Measurements from ENCODE around the gene TENM4. TPM values are rescaled to one million over a fixed set of nuclear protein-coding genes. Genes with fewer than 3 reads are reported as not detected.
"Not testable (repeated sequence)": the region's sequence is repeated elsewhere in the genome, so short reads cannot be mapped to it uniquely, and the experiment has no call there.

Gene TENM4
- total RNA-seq, 4 donors from 2014 or later, result 0.02 to 0.82 (median 0.23) TPM

- Histone ChIP-seq H3K27ac (no peak overlapping the region), H3K27me3 (no peaks in the 10 kb centered on the region), H3K4me3 (no peak overlapping the region), H3K9me3 (no peaks in the 10 kb centered on the region), H3K36me3 (no peaks in the 10 kb centered on the region), H3K4me1 (no peaks in the 10 kb centered on the region)
- no peak for TF ChIP-seq POLR2A (IDR thresholded peaks at IDR 0.05)
- TF ChIP-seq CTCF (IDR thresholded peaks at IDR 0.05 in 4 of 5, conservative IDR thresholded peaks at IDR 0.05 in 1 of 5), result no peak
- intact Hi-C loops (cut with DNase I; ENCODE audit: low total_unique reads), result no loop called here
- DNase-seq (no peak), ATAC-seq (no peak)
- in situ Hi-C loops (cut with MboI; ENCODE audit: low sequenced_read_pairs in 4 of 4), result no loop called here
Measured at GRCh38 chr11:78830277-78830819, 610.5 kb downstream of the TENM4 start.

- intact Hi-C loops (cut with DNase I; ENCODE audit: low total_unique reads) (no loop called here), in situ Hi-C loops (cut with MboI; ENCODE audit: low sequenced_read_pairs in 4 of 4) (no loop called here)
- H3K4me1 ChIP-seq, result no peaks in the 10 kb centered on the region
- H3K4me3 ChIP-seq, result no peak overlapping the region
- no peaks in the 10 kb centered on the region for H3K27me3 ChIP-seq
- TF ChIP-seq CTCF (IDR thresholded peaks at IDR 0.05 in 4 of 5, conservative IDR thresholded peaks at IDR 0.05 in 1 of 5) (no peak), POLR2A (IDR thresholded peaks at IDR 0.05) (no peak)
- ATAC-seq (no peak), DNase-seq (no peak)
- no peak overlapping the region for H3K27ac ChIP-seq
- H3K9me3 ChIP-seq, result no peaks in the 10 kb centered on the region
- no peaks in the 10 kb centered on the region for H3K36me3 ChIP-seq
Measured at GRCh38 chr11:78829146-78829545, 611.7 kb downstream of the TENM4 start.

DNA sequence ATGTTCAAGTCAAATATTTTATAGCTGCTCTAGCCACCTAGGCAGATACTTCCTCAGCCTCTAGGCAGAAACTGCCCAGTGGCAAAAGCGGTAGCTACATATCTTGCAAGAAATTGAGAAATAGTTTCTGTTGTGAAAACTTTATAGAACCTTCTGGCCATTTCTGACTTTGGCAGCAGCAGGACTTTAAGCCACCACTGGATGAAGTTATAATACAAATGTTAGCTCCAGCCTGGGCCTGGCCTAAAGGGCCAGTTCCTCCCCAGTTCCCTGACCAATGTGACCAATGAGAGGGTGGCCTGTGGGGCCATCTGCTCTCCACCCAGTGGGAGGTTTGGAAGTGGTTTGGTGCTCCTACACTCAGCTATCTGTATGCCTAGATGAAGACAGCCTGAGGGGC lies 612.2 kb downstream of the TENM4 start:
- no peak overlapping the region for H3K4me3 ChIP-seq
- no peaks in the 10 kb centered on the region for H3K27me3 ChIP-seq
- no peak overlapping the region for H3K27ac ChIP-seq
- no peak for TF ChIP-seq POLR2A (IDR thresholded peaks at IDR 0.05)
- no peaks in the 10 kb centered on the region for H3K4me1 ChIP-seq
- in situ Hi-C loops (cut with MboI; ENCODE audit: low sequenced_read_pairs in 4 of 4) (no loop called here), intact Hi-C loops (cut with DNase I; ENCODE audit: low total_unique reads) (no loop called here)
- no peaks in the 10 kb centered on the region for H3K9me3 ChIP-seq
- no peaks in the 10 kb centered on the region for H3K36me3 ChIP-seq
- DNase-seq (no peak), ATAC-seq (no peak)

DNA sequence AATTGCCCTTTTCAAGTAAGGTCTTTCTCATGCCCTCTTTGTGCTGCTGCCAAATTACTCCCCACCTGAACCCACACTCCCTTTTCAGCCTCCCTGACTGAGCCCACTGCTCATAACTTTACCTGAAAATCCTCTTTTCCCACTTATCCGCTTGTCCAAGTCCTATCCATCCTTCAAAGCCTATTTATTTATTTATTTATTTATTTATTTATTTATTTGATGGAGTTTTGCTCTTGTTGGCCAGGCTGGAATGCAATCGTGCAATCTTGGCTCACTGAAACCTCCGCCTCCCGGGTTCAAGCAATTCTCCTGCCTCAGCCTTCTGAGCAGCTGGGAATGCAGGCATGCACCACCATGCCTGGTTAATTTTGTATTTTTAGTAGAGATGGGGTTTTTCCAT lies 613.5 kb downstream of the TENM4 start:
- H3K27ac ChIP-seq; H3K27me3 ChIP-seq; ATAC-seq; H3K4me3 ChIP-seq; H3K4me1 ChIP-seq; intact Hi-C loops (cut with DNase I; ENCODE audit: low total_unique reads); in situ Hi-C loops (cut with MboI; ENCODE audit: low sequenced_read_pairs in 4 of 4); DNase-seq; H3K9me3 ChIP-seq; H3K36me3 ChIP-seq: not testable (repeated sequence)

GRCh38 chr11:78825591-78826020 lies 615.2 kb downstream of the TENM4 start:
- in situ Hi-C loops (cut with MboI; ENCODE audit: low sequenced_read_pairs in 4 of 4), result no loop called here
- H3K9me3 ChIP-seq, result no peaks in the 10 kb centered on the region
- DNase-seq, result no peak
- TF ChIP-seq POLR2A (IDR thresholded peaks at IDR 0.05) (no peak), CTCF (IDR thresholded peaks at IDR 0.05 in 4 of 5, conservative IDR thresholded peaks at IDR 0.05 in 1 of 5) (no peak)
- no peaks in the 10 kb centered on the region for H3K27me3 ChIP-seq
- intact Hi-C loops (cut with DNase I; ENCODE audit: low total_unique reads), result no loop called here
- no peak for ATAC-seq
- H3K36me3 ChIP-seq, result no peaks in the 10 kb centered on the region
- H3K27ac ChIP-seq, result no peak overlapping the region
- H3K4me3 ChIP-seq, result no peak overlapping the region
- H3K4me1 ChIP-seq, result no peaks in the 10 kb centered on the region

DNA sequence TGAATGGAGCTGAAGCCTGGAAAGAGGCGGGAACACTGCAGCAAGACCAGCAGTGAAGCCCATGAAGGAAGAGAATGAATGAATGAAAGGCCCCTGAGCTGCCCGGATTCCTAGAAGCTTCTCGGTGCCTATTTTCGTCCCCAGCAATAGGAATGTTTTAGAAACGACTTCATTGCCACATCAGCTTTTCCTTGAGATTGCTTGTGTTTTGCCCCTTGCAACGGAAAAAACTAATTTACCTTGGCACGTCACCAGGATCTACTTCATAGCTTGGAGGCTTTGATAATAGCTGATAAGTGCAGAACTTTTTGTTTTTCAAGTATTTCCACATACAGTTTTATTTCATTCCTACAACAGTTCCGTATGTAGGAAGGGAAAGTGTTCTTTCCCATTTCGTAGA lies 617.2 kb downstream of the TENM4 start:
- Histone ChIP-seq H3K4me3 (no peak overlapping the region), H3K27ac (no peak overlapping the region), H3K27me3 (no peaks in the 10 kb centered on the region), H3K36me3 (no peaks in the 10 kb centered on the region), H3K9me3 (no peaks in the 10 kb centered on the region), H3K4me1 (no peaks in the 10 kb centered on the region)
- TF ChIP-seq POLR2A (IDR thresholded peaks at IDR 0.05) (no peak), CTCF (IDR thresholded peaks at IDR 0.05 in 4 of 5, conservative IDR thresholded peaks at IDR 0.05 in 1 of 5) (no peak)
- DNase-seq (no peak), ATAC-seq (no peak)
- intact Hi-C loops (cut with DNase I; ENCODE audit: low total_unique reads) (no loop called here), in situ Hi-C loops (cut with MboI; ENCODE audit: low sequenced_read_pairs in 4 of 4) (no loop called here)

Data from gastrocnemius medialis (tissue), 4 donors.